GM12892 (cell line): ENCODE results near the gene CPSF3.

Experiments
- POLR2A ChIP-seq: IDR thresholded peaks from 2 replicates; pipeline ENCODE4 v1.6.1; 2011; ENCODE audit warnings: low read depth, low read length, control low read depth
- POLR2AphosphoS5 ChIP-seq: IDR thresholded peaks from 2 replicates; pipeline ENCODE4 v1.6.1; 2011; ENCODE audit warnings: low read depth, low read length, control low read depth

DNA sequence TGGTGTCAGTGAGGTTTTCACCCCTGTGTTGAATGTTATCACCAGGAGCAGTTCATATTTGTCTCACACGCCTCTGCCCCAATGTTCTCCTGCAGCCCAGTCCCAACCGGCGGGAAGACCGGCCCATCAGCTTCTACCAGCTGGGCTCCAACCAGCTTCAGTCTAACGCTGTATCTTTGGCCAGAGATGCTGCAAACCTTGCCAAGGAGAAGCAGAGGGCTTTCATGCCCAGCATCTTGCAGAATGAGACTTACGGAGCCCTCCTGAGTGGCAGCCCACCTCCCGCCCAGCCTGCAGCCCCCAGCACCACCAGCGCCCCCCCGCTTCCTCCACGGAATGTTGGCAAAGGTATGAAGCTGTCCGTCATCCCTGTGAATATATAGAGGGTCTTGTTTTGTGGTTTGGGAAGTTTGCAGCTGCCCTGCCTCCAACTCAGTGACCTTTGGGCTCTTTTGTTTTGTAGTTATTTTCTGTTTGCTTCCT lies 35.2 kb upstream of the CPSF3 start:
- TF ChIP-seq POLR2AphosphoS5 (no peak), POLR2A (no peak)
